K562 (cell line): ENCODE results near the gene ISG20. TPM values are rescaled to one million over a fixed set of nuclear protein-coding genes. Genes with fewer than 3 reads are reported as not detected.

ENCODE experiments used
- ATAC-seq: fragments of 200-7000 bp; cut with Tn5 transposase; 3 replicates; pipeline ENCODE4 v1.9.1; 2020; ENCODE audit warnings: moderate library complexity
- BruUV-seq: library from RNA; stranded (reverse); fragments of 400-500 nt; replicated peaks from 2 replicates; lab custom pipeline; 2021; lab: Mats Ljungman, UMichigan
- CTCF ChIA-PET: fragments of 300-600 bp; formaldehyde crosslinking; extraction: SDS; loops from one replicate; lab custom pipeline; 2021; ENCODE audit warnings: low intra/inter-chr PET ratio; lab: Yijun Ruan, JAX
- POLR2A ChIA-PET: fragments of 300-600, 350-650 bp; sonication (Branson Sonifier 250); formaldehyde crosslinking; extraction: SDS; loops from one replicate; lab custom pipeline; 2021; ENCODE audit warnings: antibody characterized with exemption, inconsistent platforms; lab: Yijun Ruan, JAX
- DNase-seq, 4 experiments: peaks; one replicate each; pipeline versions ENCODE4 v3.0.0 to v3.0.0-alpha.2; 2011 to 2018; ENCODE audit warnings: low spot score in 3 of 4, mixed read lengths in 3 of 4; ENCODE audit errors: extremely low read depth in 1 of 4
- FAIRE-seq: peaks from 2 replicates; lab custom pipeline; 2011; peaks lifted over from hg19 to GRCh38; lab: Jason Lieb, UNC
- H2AFZ ChIP-seq: 2 replicates; pipeline ENCODE4 v1.6.0; 2011; ENCODE audit warnings: low read depth, low read length, control low read depth, inconsistent platforms
- H3K27ac ChIP-seq: fragments of 200-600 bp; 3 replicates; pipeline ENCODE4 v1.8.0; 2011; ENCODE audit warnings: low read depth, mild to moderate bottlenecking, control low read depth, inconsistent platforms, low read length, moderate library complexity, mixed read lengths; ENCODE audit errors: extremely low read depth
- H3K27me3 ChIP-seq, 2 experiments: fragments of 300-600 bp in 1 of 2; 2 replicates in 1 of 2; 3 replicates in 1 of 2; pipeline versions ENCODE4 v1.6.0 to v1.8.0; 2011; ENCODE audit warnings: inconsistent platforms in 2 of 2, low read length in 2 of 2, mild to moderate bottlenecking in 1 of 2, mixed read lengths in 1 of 2, moderate library complexity in 1 of 2; ENCODE audit not compliant: control insufficient read depth in 2 of 2, insufficient read depth in 2 of 2
- H3K36me3 ChIP-seq: fragments of 300-600 bp; 3 replicates; pipeline ENCODE4 v1.8.0; 2011; ENCODE audit warnings: mild to moderate bottlenecking, low read length, inconsistent platforms; ENCODE audit not compliant: control insufficient read depth, insufficient read depth
- H3K4me1 ChIP-seq, 2 experiments: fragments of 200-600 bp in 1 of 2; replicated peaks in 1 of 2; 2 replicates in 1 of 2; 3 replicates in 1 of 2; pipeline versions ENCODE4 v1.5.1 to v1.8.0; 2011; ENCODE audit warnings: inconsistent platforms in 2 of 2, low read length in 2 of 2, mild to moderate bottlenecking in 1 of 2, mixed read lengths in 1 of 2, moderate library complexity in 1 of 2; ENCODE audit not compliant: control insufficient read depth in 2 of 2, insufficient read depth in 2 of 2
- H3K4me2 ChIP-seq: 2 replicates; pipeline ENCODE4 v1.6.1; 2011; ENCODE audit warnings: low read length, control low read depth, inconsistent platforms, mixed read lengths; ENCODE audit not compliant: insufficient read depth
- H3K4me3 ChIP-seq: fragments of 200-600 bp; sonication (generic), shearing (Covaris generic); 2 replicates; pipeline ENCODE4 v1.5.1; 2016; ENCODE audit warnings: control low read depth, inconsistent platforms
- H3K79me2 ChIP-seq: fragments of 200-600 bp; 3 replicates; pipeline ENCODE4 v1.8.0; 2011; ENCODE audit warnings: low read length, inconsistent platforms; ENCODE audit not compliant: control insufficient read depth, insufficient read depth
- H3K9ac ChIP-seq, 2 experiments: 2 replicates each; pipeline versions ENCODE4 v1.6.0 to v1.6.1; 2011; ENCODE audit warnings: low read depth in 2 of 2, low read length in 2 of 2, control low read depth in 1 of 2, inconsistent platforms in 1 of 2, mild to moderate bottlenecking in 1 of 2, mixed read lengths in 1 of 2; ENCODE audit not compliant: insufficient read depth in 1 of 2
- H3K9me1 ChIP-seq: one replicate; pipeline ENCODE4 v1.6.0; 2011; ENCODE audit warnings: inconsistent platforms, mild to moderate bottlenecking, low read length, moderate library complexity; ENCODE audit not compliant: control insufficient read depth, insufficient read depth
- H3K9me3 ChIP-seq: replicated peaks from 2 replicates; pipeline ENCODE4 v1.5.1; 2011; ENCODE audit warnings: low read depth, low read length, inconsistent platforms; ENCODE audit not compliant: control insufficient read depth, insufficient read depth
- H4K20me1 ChIP-seq: replicated peaks from 2 replicates; pipeline ENCODE4 v1.6.1; 2011; ENCODE audit warnings: low read length, inconsistent platforms, mixed read lengths; ENCODE audit not compliant: control insufficient read depth, insufficient read depth
- ADNP ChIP-seq: fragments of 200-800 bp; sonication (Bioruptor generic); IDR thresholded peaks from 2 replicates; pipeline ENCODE4 v1.6.1; 2016; ENCODE audit warnings: missing genetic modification characterization, missing compliant biosample characterization
- CEBPB ChIP-seq: fragments of 450-650 bp; IDR thresholded peaks from 2 replicates; pipeline ENCODE4 v1.6.1; 2016; ENCODE audit warnings: missing genetic modification characterization, missing compliant biosample characterization
- HSF4 ChIP-seq: fragments of 250-450 bp; sonication (Bioruptor Pico); IDR thresholded peaks from 2 replicates; pipeline ENCODE4 v2.1.2; 2022; ENCODE audit warnings: mild to moderate bottlenecking, moderate library complexity, borderline replicate concordance
- IRF2 ChIP-seq: sonication (generic); formaldehyde crosslinking; IDR thresholded peaks from 2 replicates; pipeline ENCODE4 v1.8.1; 2022; ENCODE audit warnings: mild to moderate bottlenecking, missing genetic modification reagents
- KDM2B ChIP-seq: fragments of 250-450 bp; sonication (Bioruptor Pico); IDR thresholded peaks from 2 replicates; pipeline ENCODE4 v1.8.0; 2021; ENCODE audit warnings: mild to moderate bottlenecking, moderate library complexity
- NFIC ChIP-seq: fragments of 450-650 bp; IDR thresholded peaks from 2 replicates; pipeline ENCODE4 v1.6.1; 2017; ENCODE audit warnings: mild to moderate bottlenecking, inconsistent platforms
- PHF8 ChIP-seq: fragments of 200-600 bp; sonication (generic); IDR thresholded peaks from 2 replicates; pipeline ENCODE4 v1.6.1; 2012; ENCODE audit warnings: mixed run types, mild to moderate bottlenecking, inconsistent platforms, low read length, moderate library complexity, borderline replicate concordance
- POLR2G ChIP-seq: fragments of 200-400 bp; formaldehyde crosslinking; IDR thresholded peaks from 2 replicates; pipeline ENCODE4 v1.6.1; 2017; ENCODE audit warnings: low read depth, mild to moderate bottlenecking, antibody characterized with exemption, low read length, moderate library complexity
- SMC3 ChIP-seq: conservative IDR thresholded peaks from 2 replicates; pipeline ENCODE4 v1.6.1; 2011; ENCODE audit warnings: low read depth, low read length, improper control_type of control experiment; ENCODE audit not compliant: insufficient read depth
- SRSF1 ChIP-seq: fragments of 200-400 bp; formaldehyde crosslinking; IDR thresholded peaks from 2 replicates; pipeline ENCODE4 v1.6.1; 2017; ENCODE audit warnings: mild to moderate bottlenecking, low read depth, low read length, moderate library complexity
- ZNF197 ChIP-seq: fragments of 200-800 bp; sonication (Bioruptor generic); IDR thresholded peaks from 2 replicates; pipeline ENCODE4 v1.6.1; 2016; ENCODE audit warnings: low read depth, missing genetic modification characterization, missing compliant biosample characterization
- ZNF280B ChIP-seq: fragments of 250-450 bp; sonication (Bioruptor Pico); IDR thresholded peaks from 2 replicates; pipeline ENCODE4 v1.5.1; 2021; ENCODE audit warnings: mild to moderate bottlenecking
- ZNF408 ChIP-seq: fragments of 250-450 bp; sonication (Bioruptor Pico); IDR thresholded peaks from 2 replicates; pipeline ENCODE4 v1.4.0; 2020; ENCODE audit warnings: low read depth, mild to moderate bottlenecking, moderate library complexity
- ZNF586 ChIP-seq: fragments of 450-650 bp; formaldehyde crosslinking; conservative IDR thresholded peaks from 2 replicates; pipeline ENCODE4 v1.4.0; 2020; ENCODE audit warnings: mild to moderate bottlenecking, moderate library complexity
- ZNF655 ChIP-seq: fragments of 250-450 bp; sonication (Bioruptor Pico); IDR thresholded peaks from 2 replicates; pipeline ENCODE4 v1.5.0; 2021
- in situ Hi-C: fragments of 300-500 bp; cut with MboI; formaldehyde crosslinking; loops from 4 replicates; pipeline ENCODE4 v1.15.0; 2018; ENCODE audit warnings: inconsistent platforms, mixed read lengths
- intact Hi-C: fragments of 100-400 bp; cut with micrococcal nuclease; formaldehyde crosslinking; loops from 2 replicates; pipeline ENCODE4 v1.14.2; 2022
- polyA plus RNA-seq, 8 experiments: library from polyadenylated mRNA; depleted of rRNA in 4 of 8; stranded (reverse) in 5 of 8; unstranded in 3 of 8; fragments of >200 nt; fragmentation: Nextera tagmentation in 2 of 8; fragmentation: Illumina TruSeq in 1 of 8; extraction: Ambion mirVana in 2 of 8; extraction: Trizol in 1 of 8; gene quantifications; 2 replicates each; pipeline versions ENCODE4 v1.2.1 to v1.2.3, GENCODE V29; 2011 to 2014; ENCODE audit warnings: inconsistent platforms in 1 of 8, missing spikeins in 1 of 8
- total RNA-seq, 7 experiments: library from RNA; depleted of rRNA in 6 of 7; stranded (reverse); fragments of >200 nt in 6 of 7; fragmentation: Illumina TruSeq in 2 of 7; extraction: Trizol in 2 of 7; gene quantifications; 2 replicates each; pipeline versions ENCODE4 v1.2.1 to v1.2.3, GENCODE V29; 2011 to 2021; ENCODE audit warnings: low replicate concordance in 1 of 7

Gene ISG20
- total and polyA plus RNA-seq, 9 of the 15 experiments (the other 6 are each of a cell fraction or from before 2014, with no cell fraction given) = 0.06 to 2.1 (median 1.00) TPM

GRCh38 chr15:88618686-88619085 lies 20.1 kb upstream of the ISG20 start:
- no peak overlapping the region for H3K27ac ChIP-seq
- H2AFZ ChIP-seq = no peak overlapping the region
- no peak for ATAC-seq
- in situ Hi-C loops = loop anchor here (5.0 kb wide), 1 partner anchor 141 kb away; no protein-coding TSS in a partner anchor
- no peaks in the 10 kb centered on the region for H3K9me3 ChIP-seq
- H3K9me1 ChIP-seq = no peaks in the 10 kb centered on the region
- H3K36me3 ChIP-seq = peaks cover 10% of the 10 kb centered on the region; the same call in 2 of the 3 replicates
- H3K79me2 ChIP-seq = peaks cover 31% of the 10 kb centered on the region
- FAIRE-seq = no peak
- H3K4me2 ChIP-seq = no peak overlapping the region
- intact Hi-C loops = no loop called here
- H3K4me3 ChIP-seq = no peak overlapping the region
- no peaks in the 10 kb centered on the region for H3K27me3 ChIP-seq
- ChIA-PET POLR2A (no interaction called here), CTCF (no interaction called here)
- no peak for DNase-seq
- H3K9ac ChIP-seq = no peak overlapping the region
- TF ChIP-seq SMC3 (no peak), ZNF408 (no peak), SRSF1 (no peak), KDM2B (CRISPR knock-in tag) (no peak), ZNF586 (no peak), ZNF280B (CRISPR knock-in tag) (no peak), ZNF197 (CRISPR knock-in tag) (no peak), HSF4 (CRISPR knock-in tag) (no peak), IRF2 (no peak), ADNP (tag) (no peak), NFIC (no peak), CEBPB (tag) (no peak), ZNF655 (CRISPR knock-in tag) (no peak), PHF8 (no peak), POLR2G (no peak)
- H4K20me1 ChIP-seq = peaks cover 14% of the 10 kb centered on the region
- no TSS peak for BruUV-seq
- peaks cover 14 to 21% of the 10 kb centered on the region in 2 experiments; a peak in 4 of 5 replicates for H3K4me1 ChIP-seq
